Heart right ventricle (tissue), 16 donors: ENCODE data around the gene EPS8. TPM values are rescaled to one million over a fixed set of nuclear protein-coding genes. Genes with fewer than 3 reads are reported as not detected.

Source experiments
- ATAC-seq, 8 donors: fragments of 200-7000 bp; cut with Tn5 transposase; one replicate each; pipeline ENCODE4 v1.9.1; 2020; ENCODE audit warnings: mild to moderate bottlenecking in 8 of 8, moderate library complexity in 8 of 8, moderate number of reproducible peaks in 1 of 8
- DNase-seq, 2 donors: peaks; one replicate each; pipeline ENCODE4 v3.0.0-alpha.2; 2020
- H3K27ac ChIP-seq, 10 donors: fragments of 200-600 bp; sonication (generic) in 2 of 10; one replicate each; pipeline versions ENCODE4 v1.5.0 to v1.8.0; 2020 to 2022; ENCODE audit warnings: mild to moderate bottlenecking in 3 of 10
- H3K27me3 ChIP-seq, 7 donors: fragments of 200-600 bp; one replicate each; pipeline ENCODE4 v1.8.0; 2021 to 2022; ENCODE audit warnings: mild to moderate bottlenecking in 2 of 7
- H3K36me3 ChIP-seq, 9 donors: fragments of 200-600 bp; sonication (generic) in 1 of 9; one replicate each; pipeline versions ENCODE4 v1.5.0 to v1.8.0; 2020 to 2022; ENCODE audit warnings: mild to moderate bottlenecking in 2 of 9
- H3K4me1 ChIP-seq, 9 donors: fragments of 200-600 bp; sonication (generic) in 1 of 9; one replicate each; pipeline versions ENCODE4 v1.5.0 to v1.8.0; 2020 to 2022; ENCODE audit warnings: mild to moderate bottlenecking in 4 of 9
- H3K4me3 ChIP-seq, 10 donors: fragments of 200-600 bp; sonication (generic) in 2 of 10; one replicate each; pipeline versions ENCODE4 v1.5.0 to v1.8.0; 2020 to 2022; ENCODE audit warnings: mild to moderate bottlenecking in 7 of 10, moderate library complexity in 2 of 10
- H3K9me3 ChIP-seq, 11 donors: fragments of 200-600 bp in 10 of 11; sonication (generic) in 2 of 11; one replicate each; pipeline versions ENCODE4 v1.5.0 to v1.8.0; 2013 to 2022; ENCODE audit warnings: mild to moderate bottlenecking in 2 of 11, control low read depth in 1 of 11, moderate library complexity in 1 of 11
- WGBS, 2 donors: extraction: QIAGEN DNeasy Blood & Tissue Kit; methylation state at CpG; one replicate each; pipeline ENCODE4 v1.1.7; 2013; ENCODE audit warnings: inconsistent platforms in 1 of 2; 5-methylcytosine and 5-hydroxymethylcytosine counted together
- intact Hi-C, 10 donors: fragments of 100-400 bp; cut with DNase I; formaldehyde crosslinking; loops; one replicate each; pipeline versions ENCODE4 v1.11.1 to v1.14.2; 2022
- polyA plus RNA-seq, 2 donors: library from polyadenylated mRNA; stranded (reverse); fragments of 200-250 nt; gene quantifications; one replicate each; pipeline ENCODE4 v1.2.3, GENCODE V29; 2013
- total RNA-seq, 10 donors: library from RNA; stranded (reverse); fragmentation: NEBNext Ultra II Directional in 3 of 10; extraction: Animal tissue kit (Norgen Biotek cat#: 25700) in 3 of 10; gene quantifications; one replicate each; pipeline versions ENCODE4 v1.2.1 to v1.2.4, GENCODE V29; 2021 to 2023
- TF ChIP-seq, protein P1 (sequence below), 9 donors: fragments of 200-600 bp; sonication (generic) in 2 of 9; IDR thresholded peaks; one replicate each; pipeline versions ENCODE4 v1.5.0 to v1.8.0; 2021 to 2022; ENCODE audit warnings: antibody characterized with exemption in 9 of 9, mild to moderate bottlenecking in 5 of 9, moderate library complexity in 1 of 9
- donor health status: Arrhythmogenic right ventricular cardiomyopathy.
- donor health status: ischemic (EF 13 %, LVEDD 7.1; RV severe dilation, severe dysfunction).
- donor health status: healthy with polysubstance abuse.
- donor health status: DM: no; HTN: yes; CAD: no.
- donor health status: DM: no; HTN: no; CAD: no.
- donor health status: ischemic (EF 25% LVEDD 6.9; RV normal size, moderate dysfunction).
- donor health status: ischemic (EF 25% LVEDD 5.7; RV mildly dilated, moderate dysfunction).
- donor health status: healthy.
- donor health status: DM: yes; HTN: yes; CAD: no.
- donor health status: Ischemic cardiomyopathy.
- donor health status: ischemic (EF 35%, LVEDD 5.7; RV mildly dilated, moderate dysfunction).
- donor health status: nonischemic (EF 11% LVEDD 7.7; RV severe dilation, severe dysfunction).
- donor health status: DM: yes; HTN: yes; CAD: no.
- donor health status: PGD.
- donor health status: ischemic (EF 29% LVEDD 5.4; RV normal size, mild dysfunction).
- donor health status: nonischemic (EF 23%, LVEDD 6.1; RV moderate dilation, normal function).

The EPS8 gene
- total and polyA plus RNA-seq, 12 donors = 7.7 to 38.6 (median 15.7) TPM

DNA sequence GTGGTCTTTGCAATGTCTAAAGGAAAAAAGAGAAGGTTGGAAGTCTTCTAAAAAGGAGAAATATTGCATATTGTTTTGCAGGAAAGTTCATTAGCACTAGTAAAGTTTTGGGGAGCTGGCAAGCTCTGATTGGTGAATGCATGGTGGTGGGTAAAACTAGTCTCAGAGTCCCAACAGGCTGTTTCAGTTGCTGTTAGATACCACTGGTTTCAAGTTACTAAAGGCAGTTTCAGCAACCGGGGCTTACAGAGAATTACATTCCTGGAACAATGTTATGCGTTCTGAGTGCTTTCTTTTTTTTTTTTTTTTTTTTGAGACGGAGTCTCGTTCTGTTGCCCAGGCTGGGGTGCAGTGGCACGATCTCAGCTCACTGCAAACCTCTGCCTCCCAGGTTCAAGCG, 208.2 kb downstream of the EPS8 start:
- no peak overlapping the region for H3K4me3 ChIP-seq

DNA sequence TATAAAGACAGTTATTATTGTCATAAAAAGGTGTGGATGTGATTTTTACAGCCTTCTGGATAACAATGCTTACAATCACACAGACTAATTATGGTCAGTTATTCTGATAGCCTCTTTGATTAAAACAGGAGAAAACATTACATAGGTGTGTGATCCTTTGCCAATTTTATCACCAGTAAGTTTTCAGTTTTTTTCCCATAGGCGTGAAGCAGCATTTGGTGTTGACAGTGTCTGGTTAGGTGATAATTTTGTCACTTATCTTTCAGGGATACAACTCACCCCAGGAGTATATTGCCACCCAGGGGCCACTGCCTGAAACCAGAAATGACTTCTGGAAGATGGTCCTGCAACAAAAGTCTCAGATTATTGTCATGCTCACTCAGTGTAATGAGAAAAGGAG, 208.8 kb downstream of the EPS8 start:
- ATAC-seq = no peak
- H3K4me1 ChIP-seq = peaks cover 0 to 10% (median 0%) of the 10 kb centered on the region in 9 donors
- no peaks in the 10 kb centered on the region for H3K36me3 ChIP-seq
- TF ChIP-seq, protein P1, sequence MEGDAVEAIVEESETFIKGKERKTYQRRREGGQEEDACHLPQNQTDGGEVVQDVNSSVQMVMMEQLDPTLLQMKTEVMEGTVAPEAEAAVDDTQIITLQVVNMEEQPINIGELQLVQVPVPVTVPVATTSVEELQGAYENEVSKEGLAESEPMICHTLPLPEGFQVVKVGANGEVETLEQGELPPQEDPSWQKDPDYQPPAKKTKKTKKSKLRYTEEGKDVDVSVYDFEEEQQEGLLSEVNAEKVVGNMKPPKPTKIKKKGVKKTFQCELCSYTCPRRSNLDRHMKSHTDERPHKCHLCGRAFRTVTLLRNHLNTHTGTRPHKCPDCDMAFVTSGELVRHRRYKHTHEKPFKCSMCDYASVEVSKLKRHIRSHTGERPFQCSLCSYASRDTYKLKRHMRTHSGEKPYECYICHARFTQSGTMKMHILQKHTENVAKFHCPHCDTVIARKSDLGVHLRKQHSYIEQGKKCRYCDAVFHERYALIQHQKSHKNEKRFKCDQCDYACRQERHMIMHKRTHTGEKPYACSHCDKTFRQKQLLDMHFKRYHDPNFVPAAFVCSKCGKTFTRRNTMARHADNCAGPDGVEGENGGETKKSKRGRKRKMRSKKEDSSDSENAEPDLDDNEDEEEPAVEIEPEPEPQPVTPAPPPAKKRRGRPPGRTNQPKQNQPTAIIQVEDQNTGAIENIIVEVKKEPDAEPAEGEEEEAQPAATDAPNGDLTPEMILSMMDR (IDR thresholded peaks at IDR 0.05) = no peak
- peaks cover 0 to 14% (median 3%) of the 10 kb centered on the region in 7 donors for H3K27me3 ChIP-seq
- no peak overlapping the region for H3K27ac ChIP-seq
- 58 to 72% methylated on average over 1 of the region's 1 CpG for WGBS, 2 donors
- intact Hi-C loops = loop anchor here in 7 of 10 donors (5.0 to 10.0 kb wide), 5 partner anchors 43 to 306 kb away; no protein-coding TSS in a partner anchor
- no peak for DNase-seq
- H3K4me3 ChIP-seq = no peak overlapping the region
- no peaks in the 10 kb centered on the region for H3K9me3 ChIP-seq

More for the DNA sequence above, 208.2 kb downstream of the EPS8 start:
- Histone ChIP-seq H3K27ac (no peak overlapping the region), H3K27me3 (peaks cover 0 to 20% (median 3%) of the 10 kb centered on the region in 7 donors), H3K9me3 (no peaks in the 10 kb centered on the region), H3K4me1 (peaks cover 0 to 4% (median 0%) of the 10 kb centered on the region in 9 donors), H3K36me3 (peaks cover 0 to 1% (median 0%) of the 10 kb centered on the region in 9 donors)
- DNase-seq = no peak
- ATAC-seq = no peak
- TF ChIP-seq, protein P1 (IDR thresholded peaks at IDR 0.05) = no peak
- intact Hi-C loops = loop anchor here in 7 of 10 donors (5.0 to 10.0 kb wide), 5 partner anchors 44 to 306 kb away; no protein-coding TSS in a partner anchor
- 74 to 78% methylated on average over 6 of the region's 6 CpGs for WGBS, 2 donors

- peak in 4 of 8 donors; percentile 40 to 84 (median 52) for ATAC-seq
Observed at GRCh38 chr12:15575671-15576541, 213.3 kb downstream of the EPS8 start.

DNA sequence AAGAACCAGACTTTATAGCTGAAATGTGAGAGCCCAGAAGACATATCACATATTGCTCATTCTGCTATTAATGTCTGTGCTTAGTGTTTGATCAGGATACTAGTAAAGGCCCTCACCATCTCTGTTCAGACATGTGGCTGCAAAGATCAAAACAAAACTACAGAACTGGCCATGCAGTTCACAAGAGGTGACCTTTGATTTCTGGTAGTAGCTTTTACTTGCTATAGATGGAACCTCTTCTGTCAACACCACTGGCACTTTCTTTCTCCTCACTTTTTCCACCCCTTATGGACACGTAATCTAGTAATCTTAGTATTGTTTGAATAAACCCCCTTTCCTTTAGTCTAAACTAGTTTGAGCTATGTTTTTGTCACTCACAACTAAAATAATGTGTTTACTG, 214.8 kb downstream of the EPS8 start:
- 93 to 100% methylated on average over 1 of the region's 1 CpG for WGBS, 2 donors
- Histone ChIP-seq H3K9me3 (no peaks in the 10 kb centered on the region), H3K4me1 (peaks cover 0 to 15% (median 4%) of the 10 kb centered on the region in 9 donors), H3K4me3 (no peak overlapping the region), H3K27ac (no peak overlapping the region), H3K36me3 (no peaks in the 10 kb centered on the region), H3K27me3 (peaks cover 0 to 10% (median under 1%) of the 10 kb centered on the region in 7 donors)
- ATAC-seq (no peak), DNase-seq (no peak)
- TF ChIP-seq, protein P1 (IDR thresholded peaks at IDR 0.05) = no peak
- intact Hi-C loops = no loop called here

More at GRCh38 chr12:15575671-15576541, 213.3 kb downstream of the EPS8 start:
- Histone ChIP-seq H3K27me3 (peaks cover 0 to 10% (median 3%) of the 10 kb centered on the region in 7 donors), H3K27ac (no peak overlapping the region), H3K4me3 (no peak overlapping the region), H3K4me1 (peaks cover 0 to 11% (median 0%) of the 10 kb centered on the region in 9 donors), H3K36me3 (no peaks in the 10 kb centered on the region), H3K9me3 (no peaks in the 10 kb centered on the region)
- no peak for DNase-seq
- TF ChIP-seq, protein P1 (IDR thresholded peaks at IDR 0.05) = no peak
- 56 to 60% methylated on average over 3 of the region's 3 CpGs for WGBS, 2 donors
- intact Hi-C loops = loop anchor here in 1 of 10 donors (5.0 kb wide), 1 partner anchor 39 kb away; no protein-coding TSS in a partner anchor

Other genes starting within 250 kb of the EPS8 start
- gene STRAP, start 93.0 kb upstream of the EPS8 start, total RNA-seq = 100 to 1,000 TPM; 108 to 161 (median 116) TPM
- gene STRAP, start 93.0 kb upstream of the EPS8 start, polyA plus RNA-seq = 100 to 1,000 TPM; 104 to 149 TPM
- 10 to 100 TPM; 15.9 to 23.7 (median 19.2) TPM for gene DERA, start 121.9 kb upstream of the EPS8 start, total RNA-seq
- 10 to 100 TPM; 14.6 to 23.8 TPM for gene DERA, start 121.9 kb upstream of the EPS8 start, polyA plus RNA-seq